Ascending aorta (tissue), 2 donors: ENCODE measurements around the gene PLCB1. TPM values are rescaled to one million over a fixed set of nuclear protein-coding genes. Genes with fewer than 3 reads are reported as not detected.
"Not testable (repeated sequence)": the region's sequence is repeated elsewhere in the genome, so short reads cannot be mapped to it uniquely, and the experiment has no call there.

ENCODE experiments used
- DNase-seq, 2 donors: peaks; one replicate each; pipeline ENCODE4 v3.0.0-alpha.2; 2019; ENCODE audit warnings: low spot score in 2 of 2
- H3K27ac ChIP-seq, 2 donors: fragments of 200-600 bp; sonication (generic); one replicate each; pipeline ENCODE4 v1.5.1; 2016 to 2017; ENCODE audit warnings: mild to moderate bottlenecking in 1 of 2
- H3K27me3 ChIP-seq: fragments of 200-600 bp; sonication (generic); one replicate; pipeline ENCODE4 v1.5.1; 2017
- H3K36me3 ChIP-seq, 2 donors: fragments of 200-600 bp; sonication (generic); one replicate each; pipeline ENCODE4 v1.5.1; 2016
- H3K4me1 ChIP-seq, 2 donors: fragments of 200-600 bp; sonication (generic); one replicate each; pipeline ENCODE4 v1.5.1; 2016 to 2017; ENCODE audit warnings: mild to moderate bottlenecking in 1 of 2
- H3K4me3 ChIP-seq, 2 donors: fragments of 200-600 bp; sonication (generic); one replicate each; pipeline ENCODE4 v1.5.1; 2016 to 2017; ENCODE audit warnings: mild to moderate bottlenecking in 1 of 2
- H3K9me3 ChIP-seq, 2 donors: fragments of 200-600 bp; sonication (generic); one replicate each; pipeline ENCODE4 v1.5.1; 2016
- CTCF ChIP-seq, 3 experiments: fragments of 200-600 bp in 2 of 3; fragments of 450-650 bp in 1 of 3; sonication (generic) in 2 of 3; IDR thresholded peaks; one replicate each; pipeline ENCODE4 v1.5.1; 2016 to 2019; ENCODE audit warnings: antibody characterized with exemption in 3 of 3, mild to moderate bottlenecking in 1 of 3, moderate library complexity in 1 of 3
- intact Hi-C: fragments of 100-400 bp; cut with DNase I; formaldehyde crosslinking; loops from one replicate; pipeline ENCODE4 v1.15.1; 2023
- total RNA-seq: library from RNA; depleted of rRNA; stranded (reverse); fragments of >200 nt; gene quantifications from one replicate; pipeline ENCODE4 v1.1.0, GENCODE V29; 2016

The PLCB1 gene
- total RNA-seq, 1 donor from 2014 or later: 22.9 TPM

- intact Hi-C loops: no loop called here
- no peak for TF ChIP-seq CTCF (IDR thresholded peaks at IDR 0.05)
- no peaks in the 10 kb centered on the region for H3K27me3 ChIP-seq
- no peak for DNase-seq
- peak overlapping the region in 1 of 2 donors; percentile 47 for H3K27ac ChIP-seq
- no peaks in the 10 kb centered on the region for H3K4me1 ChIP-seq
- H3K36me3 ChIP-seq: no peaks in the 10 kb centered on the region
- no peaks in the 10 kb centered on the region for H3K9me3 ChIP-seq
- H3K4me3 ChIP-seq: no peak overlapping the region
Observed at GRCh38 chr20:8811801-8812594, 679.9 kb downstream of the PLCB1 start.

GRCh38 chr20:8812817-8813216 lies 680.8 kb downstream of the PLCB1 start:
- TF ChIP-seq CTCF (IDR thresholded peaks at IDR 0.05): no peak
- no peaks in the 10 kb centered on the region for H3K4me1 ChIP-seq
- peak overlapping the region in 1 of 2 donors; percentile 47 for H3K27ac ChIP-seq
- intact Hi-C loops: no loop called here
- H3K27me3 ChIP-seq: no peaks in the 10 kb centered on the region
- DNase-seq: no peak
- no peaks in the 10 kb centered on the region for H3K9me3 ChIP-seq
- H3K4me3 ChIP-seq: no peak overlapping the region
- H3K36me3 ChIP-seq: no peaks in the 10 kb centered on the region

GRCh38 chr20:8815208-8815607 lies 683.1 kb downstream of the PLCB1 start:
- TF ChIP-seq CTCF (IDR thresholded peaks at IDR 0.05): no peak
- intact Hi-C loops: no loop called here
- no peak overlapping the region for H3K4me3 ChIP-seq
- H3K36me3 ChIP-seq: no peaks in the 10 kb centered on the region
- no peak for DNase-seq
- H3K27ac ChIP-seq: no peak overlapping the region
- no peaks in the 10 kb centered on the region for H3K27me3 ChIP-seq
- no peaks in the 10 kb centered on the region for H3K4me1 ChIP-seq
- H3K9me3 ChIP-seq: no peaks in the 10 kb centered on the region

GRCh38 chr20:8829256-8829655 lies 697.2 kb downstream of the PLCB1 start:
- H3K4me1 ChIP-seq: no peaks in the 10 kb centered on the region
- H3K27me3 ChIP-seq: no peaks in the 10 kb centered on the region
- no peak for DNase-seq
- no peak overlapping the region for H3K27ac ChIP-seq
- H3K9me3 ChIP-seq: no peaks in the 10 kb centered on the region
- no peak for TF ChIP-seq CTCF (IDR thresholded peaks at IDR 0.05)
- no peaks in the 10 kb centered on the region for H3K36me3 ChIP-seq
- intact Hi-C loops: no loop called here
- no peak overlapping the region for H3K4me3 ChIP-seq

- H3K9me3 ChIP-seq, H3K4me1 ChIP-seq, H3K36me3 ChIP-seq, H3K27me3 ChIP-seq, H3K4me3 ChIP-seq, intact Hi-C loops, DNase-seq, H3K27ac ChIP-seq: not testable (repeated sequence)
Observed at GRCh38 chr20:8834294-8834693, 702.2 kb downstream of the PLCB1 start.

GRCh38 chr20:8834851-8835250 lies 702.8 kb downstream of the PLCB1 start:
- Histone ChIP-seq H3K4me3 (no peak overlapping the region), H3K36me3 (no peaks in the 10 kb centered on the region), H3K4me1 (no peaks in the 10 kb centered on the region), H3K9me3 (no peaks in the 10 kb centered on the region), H3K27ac (no peak overlapping the region), H3K27me3 (no peaks in the 10 kb centered on the region)
- DNase-seq: no peak
- intact Hi-C loops: no loop called here
- no peak for TF ChIP-seq CTCF (IDR thresholded peaks at IDR 0.05)
